ENCODE data around the gene FAM217A.

Gene FAM217A

DNA sequence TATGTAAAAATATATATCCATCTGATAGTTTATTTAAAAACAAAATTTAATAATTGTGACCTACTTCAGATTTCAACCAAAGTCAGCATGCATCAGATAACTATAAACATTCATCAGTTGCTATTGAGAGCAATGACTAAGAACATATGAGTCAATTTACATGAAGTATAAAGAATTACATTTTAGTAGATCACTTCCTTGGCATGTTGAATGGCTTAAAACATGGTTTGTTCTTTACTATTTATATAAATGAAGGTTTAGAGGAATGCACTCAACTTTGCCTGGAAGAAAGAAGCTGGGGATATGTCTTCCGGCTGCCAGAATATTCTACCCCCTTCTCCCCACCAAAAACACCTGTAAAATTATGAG, 6.4 kb upstream of the FAM217A start:
- DNase-seq (ENCODE audit: low spot score), result no peak

DNA sequence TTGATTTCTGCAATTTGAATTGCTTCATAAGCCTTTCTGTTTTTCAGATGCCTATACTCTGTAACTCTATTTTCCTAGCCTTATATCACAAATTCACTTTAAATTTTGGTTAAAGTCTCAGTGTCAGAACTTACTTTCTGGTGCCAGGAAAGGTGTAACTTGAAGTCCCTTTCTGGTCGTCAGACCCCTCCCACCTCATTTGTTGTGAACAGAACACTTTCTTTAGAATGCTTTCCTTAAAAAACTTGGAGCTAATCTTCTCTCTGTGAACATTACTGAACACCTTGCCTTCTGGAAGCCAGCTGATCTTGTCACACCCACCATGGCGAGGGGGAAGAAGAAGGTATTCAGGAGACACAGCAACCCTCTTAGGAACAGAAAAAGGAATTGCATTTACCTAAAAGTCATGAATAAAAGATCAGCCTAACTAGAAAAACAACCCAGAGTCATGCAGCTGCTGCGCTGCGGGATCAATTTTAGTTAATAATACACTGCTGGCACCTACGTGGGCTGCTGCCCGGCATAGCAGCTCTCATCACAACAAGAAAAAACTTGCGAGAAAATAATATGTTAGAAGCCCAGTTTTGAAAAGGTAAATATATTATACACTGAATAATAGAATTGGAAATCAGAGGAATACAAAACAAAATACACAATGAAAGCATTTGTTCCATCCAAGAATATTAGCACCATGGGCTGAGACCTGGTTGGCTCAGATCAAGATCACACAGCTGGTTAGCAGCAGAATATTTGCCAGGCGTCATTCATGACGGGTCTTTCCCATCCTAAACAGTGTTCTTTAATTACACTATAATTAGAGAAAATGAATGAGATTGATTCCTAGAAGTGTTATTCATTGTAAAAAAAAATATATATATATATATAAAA, 5.8 kb upstream of the FAM217A start:
- peak; percentile 5 for DNase-seq (ENCODE audit: low spot score)

DNA sequence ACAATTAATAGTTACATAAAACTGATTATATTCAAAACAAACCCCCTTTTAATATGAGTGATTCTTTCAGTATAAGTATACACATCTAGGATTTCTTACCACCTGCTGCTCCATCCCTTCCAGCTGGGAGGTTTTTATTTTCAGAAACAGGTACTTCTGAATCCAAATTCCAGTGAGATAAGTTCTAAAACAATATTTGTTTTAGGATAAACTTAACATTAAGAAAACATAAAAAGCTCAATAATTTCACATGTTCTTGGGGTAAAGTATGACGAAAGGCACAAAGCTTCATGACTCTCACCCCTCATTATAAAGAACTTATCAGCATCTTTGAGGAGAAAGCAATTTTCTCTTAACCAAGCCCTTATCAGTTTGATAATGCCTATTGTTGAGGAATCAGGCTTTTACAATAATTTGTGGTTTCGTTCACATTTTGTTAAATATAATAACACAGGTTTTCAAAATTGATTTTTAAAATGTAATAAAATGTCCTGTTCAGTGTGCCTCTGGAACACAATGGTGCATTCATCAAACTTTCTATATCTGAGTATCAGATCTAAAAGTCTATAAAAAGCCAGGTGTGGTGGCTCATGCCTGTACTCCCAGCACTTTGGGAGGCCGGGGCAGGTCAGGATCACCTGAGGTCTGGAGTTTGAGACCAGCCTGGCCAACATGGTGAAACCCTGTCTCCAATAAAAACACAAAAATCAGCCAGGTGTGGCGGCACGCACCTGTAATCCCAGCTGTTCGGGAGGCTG, 4.3 kb downstream of the FAM217A start:
- no peak for DNase-seq (ENCODE audit: low spot score)

DNA sequence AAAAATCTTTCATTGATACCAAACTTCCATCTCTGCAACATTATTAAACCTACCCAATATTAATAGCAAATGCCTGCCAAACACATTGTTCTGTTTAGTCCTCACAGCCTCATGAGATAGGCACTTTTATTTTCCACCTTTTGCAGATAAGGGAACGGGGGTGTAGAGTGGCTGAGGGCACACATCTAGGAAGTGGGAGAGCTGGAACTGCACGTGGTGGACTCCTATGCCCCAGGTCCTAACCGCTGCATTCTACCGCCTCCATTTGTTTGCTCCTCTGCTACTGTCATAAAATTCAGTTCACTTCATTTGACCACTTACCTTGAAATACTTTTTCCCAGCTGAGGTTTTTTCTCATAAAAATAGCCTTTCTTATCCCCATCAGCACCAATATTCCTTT, 7.6 kb downstream of the FAM217A start:
- no peak for DNase-seq (ENCODE audit: low spot score)

DNA sequence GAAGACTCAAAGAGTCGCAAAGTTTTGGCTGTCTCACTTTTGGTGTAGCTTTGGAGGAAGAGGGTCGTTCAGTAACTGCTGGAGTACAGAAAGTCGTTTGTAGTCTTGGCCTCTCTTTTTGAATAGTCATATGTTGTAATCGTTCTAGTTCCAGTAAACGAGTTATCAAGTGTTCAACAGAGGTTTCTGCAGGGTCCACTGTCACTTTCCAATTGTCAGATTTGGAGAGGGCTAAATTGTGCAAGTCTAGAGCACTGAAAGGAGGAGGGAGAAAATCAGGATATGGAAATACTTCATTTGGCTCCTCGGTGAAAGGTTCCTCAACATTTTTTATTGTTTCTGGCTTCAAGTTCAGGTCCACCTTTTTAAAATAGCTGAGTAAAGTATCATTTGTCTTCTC, 9.7 kb downstream of the FAM217A start:
- no peak for DNase-seq (ENCODE audit: low spot score)

DNA sequence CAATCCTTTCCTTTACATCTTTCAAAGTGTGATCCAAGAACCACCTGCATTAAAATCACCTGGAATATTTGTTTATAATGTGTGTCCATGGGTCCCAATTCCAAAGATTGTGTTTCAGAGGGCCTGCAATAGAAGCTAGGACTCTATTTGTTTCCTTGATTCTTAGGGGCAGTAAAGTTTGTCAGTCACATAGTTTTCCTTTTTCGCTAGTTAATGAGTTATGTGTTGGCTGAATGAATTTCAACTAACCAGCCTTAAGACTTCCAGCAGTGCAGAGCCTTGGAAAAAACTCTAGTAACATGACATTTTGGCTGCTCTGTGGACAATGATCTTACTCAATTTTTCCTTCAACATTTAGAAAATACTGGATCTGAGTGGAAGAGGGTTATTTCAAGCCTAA, 11.3 kb downstream of the FAM217A start:
- no peak for DNase-seq (ENCODE audit: low spot score)

DNA sequence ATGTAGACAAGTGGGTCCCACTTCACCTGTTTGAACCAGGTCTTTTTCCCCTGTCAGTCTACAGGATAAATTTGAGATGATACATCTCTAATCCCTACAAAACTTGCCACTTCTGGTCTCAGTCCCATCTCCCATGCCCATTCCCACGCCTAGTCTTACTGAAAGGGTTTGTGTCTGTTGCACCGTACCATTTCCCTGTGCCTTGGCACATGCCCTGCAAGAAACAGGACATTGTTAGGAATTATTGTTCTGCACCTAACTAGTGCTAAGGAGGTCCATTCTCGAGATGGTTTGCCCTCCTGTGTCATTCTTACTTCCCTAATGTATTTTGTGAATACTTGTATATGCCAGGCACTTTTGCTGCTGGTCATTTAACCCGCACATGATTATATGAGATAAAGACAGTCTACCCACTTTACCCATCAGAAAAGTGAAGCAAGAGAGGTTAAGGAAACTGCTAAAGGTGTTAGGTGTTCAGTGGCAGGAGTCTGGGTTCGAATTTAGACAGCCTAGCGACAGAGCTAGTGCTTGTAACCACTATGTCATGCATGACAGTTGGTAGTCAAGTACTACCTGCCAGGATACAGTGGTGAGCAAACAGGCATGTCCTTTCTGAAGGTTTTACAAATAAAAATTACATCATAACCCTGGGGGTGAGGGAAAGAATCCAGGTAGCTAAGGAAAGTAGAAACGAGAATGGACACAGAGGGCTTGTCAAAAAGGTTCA, 12.7 kb downstream of the FAM217A start:
- no peak for DNase-seq (ENCODE audit: low spot score)

DNA sequence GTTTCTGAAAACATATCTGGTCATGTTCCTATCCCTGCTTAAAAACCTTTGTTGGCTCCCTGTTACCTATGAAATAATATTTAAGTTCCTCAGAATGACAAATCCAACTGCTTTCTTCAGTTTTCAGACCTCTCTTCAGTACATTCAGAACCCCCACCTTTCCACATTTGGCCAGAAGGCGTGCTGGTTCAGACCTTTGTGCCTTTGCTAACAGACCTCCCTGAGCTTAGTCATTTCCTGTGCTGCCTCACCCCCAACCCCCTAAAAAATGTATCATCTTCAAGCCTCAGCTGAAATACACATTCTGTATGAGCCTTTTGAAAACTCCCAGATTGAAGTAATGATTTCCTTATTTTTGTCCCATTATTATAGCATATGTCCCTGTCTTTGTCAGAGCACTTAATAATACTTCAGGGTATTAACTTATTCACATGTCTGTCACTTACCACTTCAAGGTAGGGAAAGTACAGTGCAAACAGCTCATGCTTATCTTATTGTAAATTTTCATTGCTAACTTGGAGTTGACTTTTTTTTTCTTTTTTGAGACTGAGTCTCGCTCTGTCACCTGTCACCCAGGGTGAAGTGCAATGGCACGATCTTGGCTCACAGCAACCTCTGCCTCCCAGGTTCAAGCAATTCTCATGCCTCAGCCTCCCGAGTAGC, 19.7 kb downstream of the FAM217A start:
- DNase-seq (ENCODE audit: low spot score), result no peak

DNA sequence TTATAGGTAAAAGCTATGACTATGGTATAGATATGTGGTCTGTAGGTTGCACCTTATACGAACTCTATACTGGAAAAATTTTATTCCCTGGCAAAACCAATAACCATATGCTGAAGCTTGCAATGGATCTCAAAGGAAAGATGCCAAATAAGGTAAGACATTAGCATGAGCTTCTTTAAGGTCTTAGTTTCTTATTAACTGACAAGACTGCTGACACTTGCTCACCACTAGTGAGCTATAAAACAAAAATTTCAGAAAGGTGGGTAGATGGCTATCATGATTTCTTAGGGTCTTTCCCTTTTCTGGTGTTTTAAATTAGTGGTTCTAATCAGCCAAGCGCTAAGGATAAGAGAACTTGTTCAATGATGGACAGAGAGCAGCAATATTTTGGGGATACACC, 21.9 kb downstream of the FAM217A start:
- no peak for DNase-seq (ENCODE audit: low spot score)

DNA sequence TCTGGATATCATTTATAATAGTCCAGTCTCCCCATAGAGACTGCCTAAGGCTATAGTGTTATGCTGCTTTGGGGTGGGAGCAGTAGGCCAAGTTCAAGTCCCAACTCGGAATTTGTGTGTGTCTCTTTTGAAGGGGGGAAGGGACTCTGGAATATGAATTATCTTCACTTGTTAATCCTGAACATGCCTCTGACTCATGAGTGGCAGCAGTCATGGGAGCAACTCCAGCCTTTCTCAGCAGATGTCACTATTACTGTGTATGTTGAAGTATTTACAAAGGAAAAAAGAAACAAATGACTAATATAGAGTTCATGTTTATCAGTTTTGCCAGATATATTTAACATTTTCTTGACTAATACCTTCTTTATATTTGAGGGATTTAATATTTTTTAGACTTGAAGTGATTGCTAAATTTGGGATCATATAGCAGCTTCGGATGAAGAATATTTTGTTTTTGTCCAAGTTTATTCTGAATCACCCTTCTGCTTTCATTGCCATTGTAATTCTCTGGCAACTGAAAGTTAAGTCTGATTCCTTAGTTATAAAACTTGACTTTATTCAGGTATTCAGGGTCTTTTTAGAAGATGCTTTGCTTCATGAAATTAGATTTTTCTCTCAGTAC, 23.4 kb downstream of the FAM217A start:
- DNase-seq (ENCODE audit: low spot score), result peak; percentile 51

DNA sequence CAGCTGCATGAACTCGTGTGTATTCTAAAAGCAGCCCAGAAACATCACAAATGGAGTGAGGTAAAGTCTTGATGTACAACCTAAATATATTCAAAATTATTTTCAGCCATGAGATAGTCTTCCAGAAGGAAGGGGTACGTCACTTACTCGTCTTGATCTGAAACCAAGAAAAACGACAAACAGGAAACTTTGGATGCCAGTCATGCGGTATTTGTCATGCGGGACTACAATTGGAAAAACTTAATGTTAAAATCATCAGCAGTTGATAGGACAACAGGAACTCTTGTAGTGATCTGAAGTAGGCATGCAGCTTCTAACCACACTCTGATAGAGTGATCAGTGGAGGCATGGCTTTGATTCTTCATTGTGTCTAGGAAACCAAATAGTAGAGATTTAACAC, 29.7 kb downstream of the FAM217A start:
- no peak for DNase-seq (ENCODE audit: low spot score)

DNA sequence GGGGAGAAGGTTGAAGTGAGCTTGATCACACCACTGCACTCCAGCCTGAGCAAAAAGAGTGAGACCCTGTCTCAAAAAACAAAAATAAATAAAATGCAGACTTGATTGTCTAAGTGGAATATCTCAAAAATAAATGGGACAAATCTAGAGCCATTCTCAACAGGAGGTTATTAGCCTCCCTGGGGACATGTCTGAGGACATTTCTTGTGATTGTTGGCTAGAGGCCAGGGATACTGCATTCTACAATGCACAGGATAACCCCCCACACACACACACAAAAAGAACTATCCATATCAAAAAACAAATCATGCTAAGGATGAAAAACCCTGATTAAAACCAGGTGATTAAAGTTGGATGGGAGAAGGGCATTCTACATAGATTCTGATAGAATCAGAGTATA, 37.5 kb downstream of the FAM217A start:
- DNase-seq (ENCODE audit: low spot score), result no peak

DNA sequence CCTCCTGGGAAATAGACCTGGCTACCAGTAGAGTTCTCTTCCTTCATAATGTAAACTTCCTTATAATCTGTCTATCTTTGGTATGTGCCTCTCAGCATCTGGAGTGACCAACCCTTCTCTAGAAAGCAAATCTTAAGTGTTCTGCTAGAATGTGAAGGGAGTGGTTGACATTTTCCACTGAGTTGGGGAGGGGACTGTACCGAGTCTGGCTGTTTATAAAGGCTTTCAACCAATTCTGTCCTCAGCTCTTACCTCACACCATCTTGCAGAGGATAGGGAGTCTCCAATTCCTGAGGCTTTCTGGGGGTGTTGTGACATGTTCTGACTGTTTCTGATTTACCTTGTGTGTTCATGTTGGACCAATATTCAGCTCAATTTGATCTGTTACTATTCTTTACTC, 39.6 kb downstream of the FAM217A start:
- no peak for DNase-seq (ENCODE audit: low spot score)

DNA sequence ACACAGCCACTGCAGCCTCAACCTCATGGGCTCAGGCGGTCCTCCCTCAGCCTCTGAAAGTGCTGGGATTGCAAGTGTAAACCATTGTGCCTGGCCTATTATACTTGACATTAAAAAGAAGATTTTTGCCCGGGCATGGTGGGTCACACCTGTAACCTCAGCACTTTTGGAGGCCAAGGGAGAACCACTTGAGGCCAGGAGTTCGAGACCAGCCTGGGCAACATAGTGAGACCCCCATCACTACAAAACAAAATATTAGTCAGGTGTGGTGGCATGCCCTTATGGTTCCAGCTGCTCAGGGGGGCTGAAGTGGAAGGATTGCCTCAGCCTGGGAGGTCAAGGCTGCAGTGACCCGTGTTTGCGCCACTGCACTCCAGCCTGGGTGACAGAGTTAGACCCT, 42.4 kb downstream of the FAM217A start:
- no peak for DNase-seq (ENCODE audit: low spot score)

DNA sequence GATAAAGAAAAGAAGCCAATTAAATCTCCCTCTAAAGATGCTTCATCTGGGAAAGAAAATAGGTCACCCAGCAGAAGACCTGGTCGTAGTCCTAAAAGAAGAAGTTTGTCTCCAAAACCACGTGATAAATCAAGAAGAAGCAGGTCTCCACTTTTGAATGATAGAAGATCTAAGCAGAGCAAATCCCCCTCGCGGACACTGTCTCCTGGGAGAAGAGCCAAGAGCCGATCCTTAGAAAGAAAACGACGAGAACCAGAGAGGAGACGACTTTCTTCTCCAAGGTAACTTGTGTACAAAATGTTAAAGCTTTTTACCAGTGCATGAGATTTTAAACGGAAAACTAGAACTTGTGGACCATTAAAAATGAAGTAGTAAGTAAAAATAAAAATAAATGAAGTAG, 46.5 kb downstream of the FAM217A start:
- DNase-seq (ENCODE audit: low spot score), result no peak

DNA sequence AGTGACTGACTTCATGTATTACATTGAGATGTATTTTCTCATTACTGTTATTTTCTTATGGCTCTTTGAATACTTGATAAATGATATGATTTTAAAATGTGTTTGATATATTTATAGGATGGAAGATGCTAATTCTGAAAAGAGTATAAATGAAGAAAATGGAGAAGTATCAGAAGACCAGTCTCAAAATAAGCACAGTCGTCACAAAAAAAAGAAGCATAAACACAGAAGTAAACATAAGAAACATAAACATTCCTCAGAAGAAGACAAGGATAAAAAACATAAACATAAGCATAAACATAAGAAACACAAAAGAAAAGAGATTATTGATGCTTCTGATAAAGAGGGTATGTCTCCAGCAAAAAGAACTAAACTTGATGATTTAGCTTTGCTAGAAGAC, 47.5 kb downstream of the FAM217A start:
- DNase-seq (ENCODE audit: low spot score), result no peak

DNA sequence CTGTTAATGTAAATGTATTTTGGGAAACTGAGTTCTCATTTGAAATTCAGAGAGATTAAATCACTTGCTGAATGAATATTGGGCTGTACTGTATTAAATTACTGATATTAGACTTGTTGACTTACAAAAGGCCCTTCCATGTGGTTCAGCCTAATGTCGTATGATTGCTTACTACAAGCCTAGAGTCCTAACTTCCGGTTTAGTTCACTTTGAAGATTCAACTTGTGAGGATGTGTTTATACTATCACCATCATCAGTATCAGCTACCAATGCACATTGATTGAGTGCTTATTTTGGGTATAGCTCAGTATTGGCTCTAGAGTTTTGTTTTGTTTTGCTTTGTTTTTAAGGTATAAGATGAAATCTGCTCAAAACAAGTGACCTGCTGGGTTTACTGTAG, 48.3 kb downstream of the FAM217A start:
- no peak for DNase-seq (ENCODE audit: low spot score)

DNA sequence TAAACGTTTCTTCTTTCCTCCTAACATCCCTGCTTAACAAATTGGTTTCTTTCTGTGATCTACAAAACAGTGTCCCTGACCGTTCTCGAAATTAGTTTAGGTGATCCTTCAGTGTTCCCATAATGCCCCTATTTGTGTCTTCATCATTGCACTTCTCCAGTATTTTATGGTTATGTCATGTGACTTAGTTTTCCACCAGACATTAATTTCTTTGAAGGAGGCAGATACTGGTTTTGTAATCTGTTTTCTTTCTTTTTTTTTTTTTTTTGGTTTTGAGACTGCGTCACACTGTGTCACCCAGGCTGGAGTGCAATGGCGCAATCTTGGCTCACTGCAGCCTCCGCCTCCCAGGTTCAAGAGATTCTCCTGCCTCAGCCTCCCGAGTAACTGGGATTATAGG, 49.2 kb downstream of the FAM217A start:
- DNase-seq (ENCODE audit: low spot score), result no peak

DNA sequence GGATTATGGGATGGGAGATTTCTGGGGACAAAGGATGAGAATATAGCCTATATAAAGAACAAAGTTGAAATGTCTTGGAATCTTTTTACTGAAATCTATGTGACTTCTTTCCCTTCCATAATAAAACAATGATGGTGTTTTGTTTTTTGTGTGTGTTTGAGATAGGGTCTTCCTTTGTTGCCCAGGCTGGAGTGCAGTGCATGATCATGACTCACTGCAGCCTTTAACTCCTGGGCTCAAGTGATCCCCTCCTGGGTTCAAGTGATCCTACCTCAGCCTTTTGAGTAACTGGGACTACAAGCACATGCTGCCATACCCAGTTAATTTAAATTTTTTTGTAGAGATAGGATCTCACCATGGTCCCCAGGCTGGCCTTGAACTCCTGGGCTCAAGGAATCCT, 50.9 kb downstream of the FAM217A start:
- no peak for DNase-seq (ENCODE audit: low spot score)

DNA sequence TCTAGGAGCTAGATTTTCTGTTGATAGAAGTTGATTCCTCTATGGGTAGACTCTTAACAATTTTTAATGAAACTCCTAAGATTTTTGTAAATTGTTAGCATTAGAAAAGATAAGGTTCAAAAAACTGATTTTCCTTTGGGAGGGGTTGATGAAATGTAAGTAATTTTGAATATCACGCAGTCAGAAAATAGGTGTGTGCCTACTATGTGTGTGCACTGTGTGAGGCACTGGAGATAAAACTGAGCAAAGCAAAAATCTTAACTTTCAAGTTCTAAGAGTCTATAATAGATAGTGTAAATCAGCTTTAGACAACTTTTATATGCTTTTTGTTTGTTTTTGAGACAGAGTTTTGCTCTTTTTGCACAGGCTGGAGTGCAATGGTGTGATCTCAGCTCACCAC, 53.3 kb downstream of the FAM217A start:
- DNase-seq (ENCODE audit: low spot score), result no peak

DNA sequence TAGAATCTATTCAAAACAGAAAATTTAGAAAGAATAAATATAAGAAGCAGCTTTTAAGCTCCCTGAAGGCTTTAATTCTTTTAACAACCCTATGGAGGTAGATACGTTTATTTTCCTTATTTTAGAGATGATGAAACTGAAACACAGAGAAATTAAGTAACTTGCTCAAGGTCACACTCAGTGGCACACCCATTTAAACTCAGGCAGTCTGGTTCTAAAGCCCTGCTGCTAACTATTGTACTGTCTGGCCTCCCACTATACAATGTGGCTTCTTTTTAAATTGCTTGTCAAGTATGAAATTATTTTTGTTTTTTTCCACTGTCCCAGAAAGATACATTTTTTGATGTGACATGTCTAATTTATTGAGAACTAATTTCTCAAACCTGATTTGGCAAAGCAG, 55.7 kb downstream of the FAM217A start:
- DNase-seq (ENCODE audit: low spot score), result no peak

All from globus pallidus (tissue), 1 donor.